ENCODE measurements around the gene SHOC2. TPM values are rescaled to one million over a fixed set of nuclear protein-coding genes. Genes with fewer than 3 reads are reported as not detected.
A peak's percentile ranks its signal among the peaks of the same experiment; 100 is the strongest.

The SHOC2 gene
- polyA plus RNA-seq (2012; ENCODE audit: missing spikeins), result 35.2 TPM

- FAIRE-seq, result peak; percentile 30
- 0 out of 2 replicates have a peak, but pooled peaks have one; percentile 21 for TF ChIP-seq TAF1 (IDR thresholded peaks at IDR 0.05; ENCODE audit: borderline replicate concordance, low read depth, low read length)
- TF ChIP-seq POLR2A (IDR thresholded peaks at IDR 0.05; ENCODE audit: low read depth, low read length), result peak; percentile 86
- TF ChIP-seq POLR2AphosphoS5 (IDR thresholded peaks at IDR 0.05; ENCODE audit: low read depth, low read length), result peak; percentile 87
These were observed at the start of gene SHOC2 for GRCh38 chr10:110919349-110919931. Gene SHOC2 (plus strand): TSS chr10:110919604. CDS start chr10:110964359, 44,755 bp downstream.

GRCh38 chr10:110870823-110871297, 48.5 kb upstream of the SHOC2 start:
- no peak for FAIRE-seq
- no peak for TF ChIP-seq TAF1 (IDR thresholded peaks at IDR 0.05; ENCODE audit: borderline replicate concordance, low read depth, low read length)
- peak; percentile 31; the same call in 1 of the 2 replicates for TF ChIP-seq POLR2AphosphoS5 (IDR thresholded peaks at IDR 0.05; ENCODE audit: low read depth, low read length)
- no peak for DNase-seq (ENCODE audit: insufficient read length)

More at GRCh38 chr10:110919349-110919931, at the start of gene SHOC2:
- DNase-seq (ENCODE audit: insufficient read length), result peak; percentile 64

DNA sequence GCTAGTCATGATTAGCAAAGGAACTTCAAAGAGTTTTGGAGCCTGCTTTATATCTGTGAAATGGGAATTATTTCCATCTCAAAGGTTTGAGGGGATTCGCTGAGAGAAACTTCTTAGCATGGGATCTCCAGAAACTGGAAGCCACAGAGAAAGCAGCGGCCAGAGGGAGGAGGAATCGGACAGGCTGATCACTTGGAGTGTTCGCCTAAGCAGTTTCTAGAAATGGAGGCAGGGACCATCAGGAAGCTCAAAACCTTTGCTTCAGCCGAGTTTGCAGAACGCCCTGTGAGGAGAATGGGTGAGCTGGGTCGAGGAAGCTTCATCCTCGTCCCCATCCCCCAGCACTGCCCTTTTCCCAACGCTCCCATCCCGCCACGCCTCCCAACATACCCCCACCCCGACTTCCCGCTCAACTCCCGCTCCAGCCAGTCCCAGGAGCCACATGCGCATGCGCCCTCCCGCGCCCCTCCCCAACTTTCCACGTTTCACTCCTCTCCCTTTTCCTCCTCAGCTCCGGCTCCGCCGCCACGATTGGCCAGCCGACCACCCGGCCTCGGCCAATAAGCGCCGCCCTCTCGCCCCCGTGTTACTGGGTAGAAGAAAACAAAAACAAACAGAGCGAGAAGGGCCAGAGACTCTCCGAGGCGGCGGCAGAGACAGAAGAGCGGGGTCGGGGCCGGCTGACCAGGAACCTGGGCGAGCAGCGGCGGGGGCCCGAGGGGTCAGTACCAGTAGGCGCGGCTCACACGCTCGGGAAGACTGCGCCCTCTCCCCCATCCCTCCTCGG, 47.9 kb upstream of the SHOC2 start, which contains the start of gene PDCD4:
TSS of gene PDCD4 (plus strand) at position 631 of the 787 bp plus-strand sequence. CDS start 4,100 bp downstream, outside the sequence.
- FAIRE-seq, result peak; percentile 94

GRCh38 chr10:110872145-110872983, 47.0 kb upstream of the SHOC2 start:
- FAIRE-seq, result peak; percentile 77

More for the DNA sequence above, 47.9 kb upstream of the SHOC2 start, which contains the start of gene PDCD4:
- DNase-seq (ENCODE audit: insufficient read length), result peak; percentile 56
- peak; percentile 67; the same call in 1 of the 2 replicates for TF ChIP-seq POLR2AphosphoS5 (IDR thresholded peaks at IDR 0.05; ENCODE audit: low read depth, low read length)
- TF ChIP-seq POLR2A (IDR thresholded peaks at IDR 0.05; ENCODE audit: low read depth, low read length), result peak; percentile 79
- TF ChIP-seq TAF1 (IDR thresholded peaks at IDR 0.05; ENCODE audit: borderline replicate concordance, low read depth, low read length), result 0 out of 2 replicates have a peak, but pooled peaks have one; percentile 24

DNA sequence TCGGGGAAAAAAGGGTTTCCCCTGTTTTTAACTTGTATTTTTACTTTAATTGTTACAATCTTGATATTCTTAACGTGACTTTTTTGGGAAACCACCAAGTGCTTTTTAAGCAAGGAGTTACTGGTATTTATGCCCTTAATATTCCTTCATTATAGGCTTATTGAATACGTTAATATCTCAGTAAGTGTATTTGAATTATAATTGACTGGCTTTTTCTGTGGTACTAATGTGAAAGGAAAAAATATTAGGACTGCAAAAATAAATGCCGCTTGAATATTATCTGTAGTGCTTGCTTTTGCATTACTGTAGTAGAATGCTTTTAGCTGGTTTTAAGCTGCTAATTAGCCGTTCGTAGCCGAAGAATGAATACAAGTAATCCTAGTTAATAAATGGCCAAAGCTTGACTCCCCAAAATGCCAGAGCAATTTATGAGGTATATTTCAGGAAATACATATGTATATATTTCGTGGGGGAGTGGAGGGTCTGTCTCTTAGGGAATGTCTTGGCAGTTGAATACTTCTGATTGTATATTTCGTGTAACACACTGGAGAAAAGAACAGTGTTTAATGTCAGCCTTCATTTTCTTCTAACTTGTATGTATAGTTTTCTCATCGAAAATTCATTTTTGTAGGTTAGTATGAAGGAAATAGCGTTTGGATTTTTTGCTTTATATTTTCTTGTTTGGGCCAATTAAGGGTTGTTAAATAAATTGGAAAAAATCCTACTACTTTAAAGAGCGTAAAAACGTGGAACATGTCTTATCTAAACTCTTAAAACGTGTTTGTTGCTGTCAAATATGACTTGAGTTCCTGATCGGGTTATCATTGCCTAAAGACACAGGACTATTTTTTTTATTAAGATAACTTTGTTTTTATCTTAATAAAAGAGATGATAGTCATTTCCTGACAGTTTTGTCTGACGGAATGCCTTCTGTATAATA, 46.1 kb upstream of the SHOC2 start:
- DNase-seq (ENCODE audit: insufficient read length), result no peak
- TF ChIP-seq POLR2AphosphoS5 (IDR thresholded peaks at IDR 0.05; ENCODE audit: low read depth, low read length), result no peak
- TF ChIP-seq TAF1 (IDR thresholded peaks at IDR 0.05; ENCODE audit: borderline replicate concordance, low read depth, low read length), result no peak
- TF ChIP-seq POLR2A (IDR thresholded peaks at IDR 0.05; ENCODE audit: low read depth, low read length), result no peak
- FAIRE-seq, result peak; percentile 84

More at GRCh38 chr10:110872145-110872983, 47.0 kb upstream of the SHOC2 start:
- TF ChIP-seq POLR2A (IDR thresholded peaks at IDR 0.05; ENCODE audit: low read depth, low read length), result peak; percentile 37; the same call in 1 of the 2 replicates
- TF ChIP-seq POLR2AphosphoS5 (IDR thresholded peaks at IDR 0.05; ENCODE audit: low read depth, low read length), result 0 out of 2 replicates have a peak, but pooled peaks have one; percentile 23
- TF ChIP-seq TAF1 (IDR thresholded peaks at IDR 0.05; ENCODE audit: borderline replicate concordance, low read depth, low read length), result no peak
- DNase-seq (ENCODE audit: insufficient read length), result no peak

DNA sequence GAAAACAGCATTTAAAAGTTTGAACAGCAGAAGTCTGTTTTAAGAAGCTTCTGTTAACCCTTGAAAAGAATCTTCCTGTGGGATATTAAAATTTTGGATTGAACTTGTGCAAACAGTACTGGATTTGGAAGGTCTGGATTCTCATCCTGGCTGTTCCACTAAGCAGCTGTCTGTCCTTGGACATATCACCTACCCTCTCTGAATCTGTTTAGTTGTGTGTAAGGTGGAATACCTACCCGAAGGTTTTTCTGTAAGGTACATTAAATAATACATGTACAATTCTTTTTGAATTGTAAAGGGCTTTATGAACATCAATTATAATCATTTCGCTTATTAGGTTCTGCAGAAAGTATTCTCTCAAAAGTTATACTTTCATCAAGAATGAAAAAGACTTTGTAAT, 45.5 kb upstream of the SHOC2 start:
- FAIRE-seq, result no peak
- TF ChIP-seq TAF1 (IDR thresholded peaks at IDR 0.05; ENCODE audit: borderline replicate concordance, low read depth, low read length) (no peak), POLR2AphosphoS5 (IDR thresholded peaks at IDR 0.05; ENCODE audit: low read depth, low read length) (no peak), POLR2A (IDR thresholded peaks at IDR 0.05; ENCODE audit: low read depth, low read length) (no peak)
- DNase-seq (ENCODE audit: insufficient read length), result no peak

GRCh38 chr10:110876000-110876399, 43.4 kb upstream of the SHOC2 start:
- FAIRE-seq, result no peak
- DNase-seq (ENCODE audit: insufficient read length), result no peak

GRCh38 chr10:110876788-110877187, 42.6 kb upstream of the SHOC2 start:
- TF ChIP-seq TAF1 (IDR thresholded peaks at IDR 0.05; ENCODE audit: borderline replicate concordance, low read depth, low read length), result no peak
- no peak for TF ChIP-seq POLR2AphosphoS5 (IDR thresholded peaks at IDR 0.05; ENCODE audit: low read depth, low read length)
- TF ChIP-seq POLR2A (IDR thresholded peaks at IDR 0.05; ENCODE audit: low read depth, low read length), result no peak
- DNase-seq (ENCODE audit: insufficient read length) (no peak), FAIRE-seq (no peak)

More at GRCh38 chr10:110876000-110876399, 43.4 kb upstream of the SHOC2 start:
- TF ChIP-seq POLR2AphosphoS5 (IDR thresholded peaks at IDR 0.05; ENCODE audit: low read depth, low read length), result no peak
- TF ChIP-seq POLR2A (IDR thresholded peaks at IDR 0.05; ENCODE audit: low read depth, low read length), result no peak
- TF ChIP-seq TAF1 (IDR thresholded peaks at IDR 0.05; ENCODE audit: borderline replicate concordance, low read depth, low read length), result no peak

DNA sequence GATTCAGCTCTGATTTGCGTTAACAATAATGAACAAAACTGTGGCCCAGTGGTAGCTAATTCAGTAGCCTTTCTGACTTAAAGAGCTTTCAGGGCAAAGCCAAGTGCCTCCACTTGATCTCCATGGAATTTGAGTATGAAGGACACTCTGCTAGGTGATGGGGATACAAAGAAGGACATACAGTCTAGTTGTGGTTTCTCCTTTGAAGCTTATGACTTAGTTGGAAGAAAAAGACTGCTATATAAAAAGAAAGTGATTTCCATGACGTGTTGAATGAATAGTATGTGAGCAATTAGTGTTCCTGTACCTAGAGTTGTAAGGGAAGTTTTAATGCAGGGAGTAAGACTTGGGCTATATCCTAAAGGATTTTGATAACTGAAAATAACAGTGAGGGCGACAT, 39.4 kb upstream of the SHOC2 start:
- FAIRE-seq (no peak), DNase-seq (ENCODE audit: insufficient read length) (no peak)
- TF ChIP-seq POLR2AphosphoS5 (IDR thresholded peaks at IDR 0.05; ENCODE audit: low read depth, low read length) (no peak), TAF1 (IDR thresholded peaks at IDR 0.05; ENCODE audit: borderline replicate concordance, low read depth, low read length) (no peak), POLR2A (IDR thresholded peaks at IDR 0.05; ENCODE audit: low read depth, low read length) (no peak)

DNA sequence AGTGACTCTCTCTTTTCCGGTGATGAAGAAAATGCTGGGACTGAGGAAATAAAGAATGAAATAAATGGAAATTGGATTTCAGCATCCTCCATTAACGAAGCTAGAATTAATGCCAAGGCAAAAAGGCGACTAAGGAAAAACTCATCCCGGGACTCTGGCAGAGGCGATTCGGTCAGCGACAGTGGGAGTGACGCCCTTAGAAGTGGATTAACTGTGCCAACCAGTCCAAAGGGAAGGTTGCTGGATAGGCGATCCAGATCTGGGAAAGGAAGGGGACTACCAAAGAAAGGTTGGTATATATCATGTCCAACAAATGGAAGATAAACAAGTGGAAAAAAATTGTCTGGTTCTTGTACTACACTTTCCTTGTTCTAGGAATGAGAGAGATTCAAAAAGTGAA, 38.2 kb upstream of the SHOC2 start:
- no peak for TF ChIP-seq POLR2A (IDR thresholded peaks at IDR 0.05; ENCODE audit: low read depth, low read length)
- TF ChIP-seq POLR2AphosphoS5 (IDR thresholded peaks at IDR 0.05; ENCODE audit: low read depth, low read length), result no peak
- TF ChIP-seq TAF1 (IDR thresholded peaks at IDR 0.05; ENCODE audit: borderline replicate concordance, low read depth, low read length), result no peak
- FAIRE-seq (no peak), DNase-seq (ENCODE audit: insufficient read length) (no peak)

Data from GM12892 (cell line).